H54 (cell line): ENCODE results near the gene DIAPH1.

Experiments used
- DNase-seq: peaks from one replicate; pipeline ENCODE4 v3.0.0; 2011; ENCODE audit warnings: low spot score, mixed read lengths; ENCODE audit not compliant: insufficient read length
- FAIRE-seq: peaks from 3 replicates; lab custom pipeline; 2011; peaks lifted over from hg19 to GRCh38; lab: Jason Lieb, UNC
- POLR2A ChIP-seq: IDR thresholded peaks from 2 replicates; pipeline ENCODE4 v1.6.1; 2011; ENCODE audit warnings: low read depth, mild to moderate bottlenecking, low read length

DIAPH1 gene

DNA sequence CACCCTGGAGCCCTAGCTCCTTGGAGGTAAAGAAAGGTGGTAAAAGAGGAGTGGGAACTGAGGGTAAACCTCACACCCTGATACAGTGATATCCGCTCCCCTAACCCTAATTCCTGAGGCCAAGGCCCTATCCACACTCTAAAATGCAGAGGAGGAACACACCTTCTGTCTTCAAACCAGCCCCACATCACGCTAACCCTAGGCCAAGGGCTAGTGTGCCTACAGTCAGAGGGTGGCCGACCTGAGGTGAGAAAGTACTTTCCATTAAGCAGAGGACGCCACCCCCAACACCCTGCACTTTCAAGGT, 17.3 kb upstream of the DIAPH1 start:
- no peak for TF ChIP-seq POLR2A
- DNase-seq, result no peak
- FAIRE-seq, result no peak

DNA sequence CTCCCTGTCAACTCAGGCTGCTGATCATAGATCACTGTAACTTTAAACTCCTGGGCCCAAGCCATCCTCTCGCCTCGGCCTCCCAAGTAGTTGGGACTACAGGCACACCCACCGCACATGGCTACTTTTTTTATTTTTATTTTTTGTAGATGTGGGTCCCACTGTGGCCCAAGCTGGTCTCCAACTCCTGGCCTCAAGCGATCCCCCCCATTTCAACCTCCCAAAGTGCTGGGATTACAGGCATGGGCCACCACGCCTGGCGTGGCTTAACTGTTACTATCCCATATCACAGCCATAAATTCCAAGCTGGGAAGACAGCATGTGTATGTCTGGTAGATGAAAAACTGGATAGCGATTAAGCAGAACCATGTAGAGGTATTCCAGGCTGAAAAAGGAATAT, 16.8 kb upstream of the DIAPH1 start:
- no peak for TF ChIP-seq POLR2A
- DNase-seq (no peak), FAIRE-seq (no peak)

DNA sequence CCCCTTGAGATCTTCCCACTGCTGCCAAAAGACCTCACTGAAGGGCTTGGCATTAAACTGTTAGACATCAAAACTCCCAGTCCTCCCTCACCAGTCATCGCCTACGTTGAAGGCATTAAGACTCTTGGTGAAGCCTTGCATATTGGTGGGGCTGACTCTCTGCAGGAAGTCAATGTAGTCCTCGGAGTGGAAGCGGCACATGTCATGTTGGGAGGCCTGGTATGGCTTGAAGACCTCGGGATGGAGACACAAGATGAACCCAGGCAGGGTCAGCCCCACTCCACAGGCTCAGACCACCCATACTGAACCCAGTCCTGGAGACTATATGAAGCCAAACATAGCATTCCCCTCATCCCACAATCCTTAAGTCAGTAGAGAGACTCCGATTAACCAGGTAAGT, 15.9 kb upstream of the DIAPH1 start:
- FAIRE-seq (no peak), DNase-seq (no peak)
- no peak for TF ChIP-seq POLR2A

DNA sequence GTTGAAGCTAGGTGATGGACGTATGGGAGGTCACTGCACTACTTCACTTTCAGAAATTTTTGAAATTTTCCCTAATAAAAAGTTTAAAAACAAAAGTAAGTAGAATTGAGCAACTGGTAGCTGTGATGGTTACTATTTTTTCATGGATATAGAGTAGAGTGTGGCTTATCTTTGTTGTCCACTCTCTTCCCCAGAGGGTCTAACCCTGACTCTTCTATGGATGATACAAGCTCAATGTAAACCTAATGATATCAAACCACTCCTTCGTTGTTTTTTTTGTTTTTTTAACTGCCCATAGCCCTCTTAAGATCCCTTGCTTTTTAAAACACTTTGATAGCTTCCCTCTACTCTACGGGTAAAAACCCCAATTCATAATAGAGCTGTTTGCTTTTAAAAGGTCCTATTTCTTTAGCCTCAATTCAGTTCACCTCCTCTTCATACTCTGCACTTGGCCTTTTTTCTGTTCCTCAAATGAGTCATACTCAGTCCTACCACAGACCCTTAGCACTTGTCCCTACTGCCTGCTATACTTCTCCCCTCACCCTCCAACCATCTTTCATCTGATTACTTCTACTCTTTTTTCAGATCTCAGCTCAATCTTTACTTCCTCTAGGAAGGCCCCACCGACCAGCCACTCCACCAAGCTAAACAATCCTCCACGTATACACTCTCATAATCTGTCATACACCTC, 15.2 kb upstream of the DIAPH1 start:
- no peak for FAIRE-seq
- no peak for TF ChIP-seq POLR2A
- DNase-seq, result no peak

DNA sequence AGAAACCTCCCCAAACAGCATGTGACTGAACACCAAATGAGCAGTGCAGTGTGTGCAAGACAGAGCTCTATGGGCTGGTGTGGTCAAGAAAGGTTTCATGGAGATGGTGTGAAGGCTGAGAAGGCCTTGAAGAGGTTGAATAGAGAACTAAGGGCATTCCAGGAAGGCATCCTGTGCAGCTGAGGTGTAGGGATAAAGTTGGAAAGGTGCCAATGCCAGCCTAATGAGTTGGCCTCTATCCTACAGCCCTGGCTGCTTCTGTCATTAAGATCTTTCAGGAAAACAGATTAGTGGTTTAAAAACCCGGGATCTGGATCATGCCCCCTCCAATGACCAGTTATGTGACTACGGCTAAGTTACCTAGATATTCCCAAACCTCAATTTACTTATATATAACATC, 13.8 kb upstream of the DIAPH1 start:
- TF ChIP-seq POLR2A, result no peak
- FAIRE-seq, result no peak
- no peak for DNase-seq

DNA sequence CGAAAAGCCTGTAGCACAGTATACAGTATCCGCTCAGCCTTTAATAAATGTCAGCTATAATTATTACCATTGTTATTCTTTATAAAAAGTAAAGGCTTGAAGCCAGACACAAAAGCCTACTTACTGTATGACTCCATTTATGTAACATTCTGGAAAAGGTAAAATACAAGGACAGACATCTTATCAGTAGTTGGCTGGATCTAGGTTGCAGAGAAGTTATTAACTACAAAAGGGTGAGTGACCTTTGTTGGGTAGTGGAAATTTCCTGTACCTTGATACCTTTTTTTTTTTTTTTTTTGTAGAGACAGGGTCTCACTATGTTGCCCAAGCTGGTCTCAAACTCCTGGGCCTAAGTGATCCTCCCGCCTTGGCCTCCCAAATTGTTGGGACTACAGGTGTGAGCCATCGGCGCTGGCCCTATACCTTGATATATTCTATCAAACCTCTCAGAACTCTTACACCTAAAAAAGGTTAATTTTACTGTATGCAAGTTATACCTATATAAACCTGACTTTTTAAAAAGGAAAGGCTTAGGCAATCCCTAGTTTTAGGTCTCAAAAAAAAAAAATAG, 11.9 kb upstream of the DIAPH1 start:
- FAIRE-seq (no peak), DNase-seq (no peak)
- no peak for TF ChIP-seq POLR2A

DNA sequence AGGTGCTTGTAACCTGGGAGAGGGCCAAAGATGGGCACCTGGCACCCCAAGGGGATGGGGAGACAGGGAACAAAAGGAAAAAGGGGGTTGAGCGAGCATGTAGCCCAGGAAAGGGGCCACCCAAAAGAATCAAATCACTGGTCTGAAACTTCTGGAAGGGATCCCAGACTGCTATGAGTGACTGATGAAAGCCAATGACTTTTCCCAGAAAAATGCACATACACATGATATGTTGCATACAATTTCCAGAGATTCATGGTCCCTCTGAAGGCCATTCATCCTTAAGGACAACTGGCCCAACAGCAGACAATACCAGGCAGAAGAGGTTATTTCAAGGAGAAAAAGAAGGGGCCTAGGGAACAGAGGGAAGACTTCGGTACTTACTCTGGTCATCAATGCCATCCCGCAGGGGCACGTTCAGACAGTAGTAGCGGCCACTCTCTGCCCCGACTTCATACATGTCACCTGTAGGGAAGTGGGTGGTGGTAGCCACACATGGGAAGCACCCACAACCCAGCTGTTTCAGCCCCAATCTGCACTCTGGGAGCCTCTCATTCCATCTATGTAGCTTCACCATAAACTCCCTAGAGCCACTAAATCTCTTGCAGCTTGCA, 9.5 kb upstream of the DIAPH1 start:
- FAIRE-seq (no peak), DNase-seq (no peak)
- TF ChIP-seq POLR2A, result no peak

DNA sequence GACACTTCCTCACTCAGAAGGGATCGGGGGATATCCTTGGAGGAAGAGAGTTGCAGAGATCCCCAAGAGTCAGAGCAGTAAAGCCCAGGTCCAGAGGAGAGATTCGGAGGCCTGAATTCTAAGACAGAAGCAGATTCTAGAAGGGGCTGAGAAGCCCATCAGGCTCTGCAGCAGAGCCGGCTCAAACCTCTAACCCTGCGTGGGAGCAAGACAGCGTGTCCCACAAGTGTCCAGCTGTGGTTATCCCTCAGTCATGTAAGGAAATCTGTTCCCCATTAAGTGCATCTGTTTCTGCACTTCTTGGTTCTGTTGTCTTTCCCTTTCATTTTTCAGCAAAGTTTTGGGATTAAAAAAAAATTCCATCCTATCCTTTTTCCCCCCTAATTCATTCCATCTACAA, 4.8 kb upstream of the DIAPH1 start:
- no peak for TF ChIP-seq POLR2A
- FAIRE-seq, result no peak
- DNase-seq, result no peak

DNA sequence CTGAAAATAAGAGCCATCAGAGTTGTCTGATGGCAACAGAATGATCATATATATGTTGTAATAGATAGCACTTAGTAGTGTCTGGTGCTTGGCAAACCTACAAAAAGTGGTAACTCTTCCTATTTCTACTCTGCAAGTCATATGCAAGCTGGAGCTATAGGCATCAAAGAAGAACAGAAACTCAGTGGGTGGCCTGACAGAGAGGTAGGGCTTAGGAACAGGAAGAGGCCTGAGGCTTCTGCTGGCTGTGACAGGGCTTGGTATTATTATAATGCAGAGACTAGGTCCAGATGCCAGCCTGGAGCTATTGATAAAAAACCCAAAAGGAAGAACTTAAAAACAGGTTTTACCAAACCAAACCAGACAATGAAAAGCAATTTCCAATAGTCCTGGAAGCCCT, 4.4 kb upstream of the DIAPH1 start:
- TF ChIP-seq POLR2A, result no peak
- DNase-seq (no peak), FAIRE-seq (no peak)

DNA sequence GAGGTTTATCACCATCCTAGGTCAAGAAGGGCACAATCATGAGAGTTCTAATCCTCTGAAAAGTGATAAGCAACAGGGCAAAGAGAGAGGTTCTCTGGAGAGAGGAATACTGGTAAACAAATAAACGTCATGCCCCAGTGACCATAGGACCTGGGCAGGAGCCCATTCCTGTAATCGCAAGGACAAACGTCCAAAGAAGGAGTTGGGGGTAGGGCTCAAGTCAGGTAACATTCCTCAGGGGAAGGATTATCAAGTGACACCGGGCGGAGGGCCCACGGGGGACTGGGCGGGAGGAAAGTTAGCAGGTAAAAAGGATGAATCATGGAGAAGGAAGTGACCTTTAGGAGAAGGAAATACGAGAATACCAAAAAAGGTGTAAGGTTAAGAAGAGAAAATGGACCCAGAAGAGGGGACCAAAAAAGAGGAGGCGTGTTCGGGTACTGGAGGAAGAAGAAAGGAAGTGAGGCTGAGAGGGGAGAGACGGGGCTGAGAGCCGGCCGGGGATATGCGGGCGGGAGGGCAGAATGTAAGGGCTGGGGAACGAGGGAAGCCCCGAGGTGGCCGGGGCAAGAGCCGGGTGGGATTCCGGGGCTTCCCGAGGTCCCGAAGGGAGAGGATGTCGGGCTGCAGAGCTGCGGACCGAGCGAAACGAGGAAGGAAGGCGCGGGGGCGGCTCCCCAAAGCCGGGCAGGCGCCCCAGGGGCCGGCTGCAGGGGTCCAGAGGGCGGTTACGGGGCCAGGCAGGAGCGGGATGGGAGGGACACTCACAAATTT, 583 bp downstream of the DIAPH1 start:
- no peak for TF ChIP-seq POLR2A
- DNase-seq (peak; percentile 41), FAIRE-seq (no peak)

DNA sequence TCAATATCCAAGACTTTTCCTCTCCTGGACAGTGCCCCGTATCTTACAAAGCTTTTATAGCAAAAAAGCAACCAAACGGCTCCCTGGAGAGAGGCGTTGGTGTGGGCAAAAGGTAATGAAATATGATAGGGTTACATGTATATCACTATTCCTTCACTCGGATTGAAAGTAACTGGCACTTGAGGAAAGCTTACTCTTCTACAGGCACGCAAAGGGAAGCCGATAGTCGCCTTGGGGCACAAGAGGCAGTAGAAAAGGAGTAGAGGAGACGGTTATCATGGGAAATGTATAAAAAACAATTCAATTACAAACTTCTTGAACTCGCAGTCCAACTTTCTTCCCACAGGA, 1.1 kb downstream of the DIAPH1 start:
- no peak for FAIRE-seq
- no peak for DNase-seq
- no peak for TF ChIP-seq POLR2A

DNA sequence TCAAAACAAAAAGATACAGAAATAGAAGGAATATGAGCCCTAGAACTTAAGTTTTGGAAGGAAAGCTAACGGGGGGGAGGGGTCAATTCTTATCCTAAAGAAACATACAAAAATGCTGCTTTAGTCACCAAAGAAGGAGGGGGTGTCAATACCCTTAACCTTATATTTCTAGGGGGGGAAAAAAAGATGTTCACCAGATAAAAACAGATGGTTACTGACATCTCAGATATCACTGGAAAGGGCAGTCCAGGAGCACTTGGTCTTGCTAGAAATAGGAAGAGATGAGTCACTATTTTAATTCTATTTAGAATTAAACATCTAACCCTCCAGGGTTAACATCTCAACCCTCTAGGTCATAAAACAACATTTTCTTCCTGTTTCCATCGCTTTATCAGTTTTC, 1.7 kb downstream of the DIAPH1 start:
- DNase-seq (no peak), FAIRE-seq (no peak)
- TF ChIP-seq POLR2A, result no peak

DNA sequence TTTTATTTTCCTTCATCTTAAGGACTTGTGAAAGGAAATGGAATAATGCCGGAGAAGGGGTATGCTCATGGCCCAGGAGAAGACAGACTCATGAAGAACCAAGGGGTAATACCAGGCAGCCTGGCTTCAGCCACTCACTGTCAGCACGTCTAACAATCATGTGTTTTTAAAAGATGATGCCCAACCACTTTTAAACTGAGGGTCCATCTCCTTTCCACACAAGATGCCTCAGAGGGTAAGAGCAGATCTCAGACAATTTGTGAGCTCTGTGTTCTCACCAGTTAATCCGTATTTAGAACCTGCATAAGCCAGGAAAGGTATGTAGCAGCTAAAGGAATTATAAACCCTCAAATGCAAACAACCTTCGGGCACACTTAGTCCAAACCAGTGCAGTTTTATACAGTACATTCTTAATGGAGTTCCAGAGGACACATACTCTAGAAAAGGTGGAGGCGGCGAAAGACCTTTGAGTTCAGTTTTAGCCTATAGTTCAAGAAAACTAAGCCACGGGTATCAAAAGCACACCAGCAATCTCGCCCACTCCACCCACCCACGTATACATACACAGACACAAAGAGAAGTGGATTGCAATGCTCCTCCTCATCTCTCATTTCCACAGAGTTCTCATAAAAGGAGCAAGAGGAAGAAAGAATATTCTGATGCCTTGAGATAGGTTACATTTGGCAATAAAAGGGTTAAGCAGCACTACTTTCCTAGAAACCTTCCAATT, 2.6 kb downstream of the DIAPH1 start:
- DNase-seq (no peak), FAIRE-seq (no peak)
- TF ChIP-seq POLR2A, result no peak

DNA sequence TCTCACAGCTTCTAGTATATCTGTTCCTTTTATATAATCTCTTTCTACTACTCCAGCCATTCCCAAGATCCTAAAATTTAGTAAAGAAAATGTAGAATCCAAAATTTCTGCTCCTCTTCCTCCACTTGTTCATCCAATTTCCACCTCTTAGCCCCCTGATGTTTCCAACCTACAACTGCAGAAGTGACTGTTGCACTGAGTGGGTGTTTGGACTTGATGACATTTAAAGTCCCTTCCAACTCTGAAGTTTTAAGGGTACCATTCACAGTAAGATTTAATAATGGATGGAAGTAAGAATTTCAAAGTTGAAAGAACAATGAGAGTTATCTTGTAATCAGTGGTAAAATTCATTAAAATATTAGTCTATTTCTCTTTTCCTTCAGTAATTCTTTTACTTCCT, 5.5 kb downstream of the DIAPH1 start:
- TF ChIP-seq POLR2A, result no peak
- FAIRE-seq (no peak), DNase-seq (no peak)
